Activated CD4-positive, alpha-beta memory T cell treated with anti-CD3 and anti-CD28 coated beads for 36 hours (primary cell): ENCODE measurements around the gene P2RY14. TPM values are rescaled to one million over a fixed set of nuclear protein-coding genes. Genes with fewer than 3 reads are reported as not detected.

Experiments used
- CTCF ChIA-PET: fragments of 350-600 bp; sonication (Branson Sonifier 250); formaldehyde crosslinking; loops from one replicate; lab custom pipeline; 2021; ENCODE audit warnings: antibody characterized with exemption, inconsistent platforms; lab: Charles Lee
- POLR2A ChIA-PET: fragments of 350-600 bp; sonication (Branson Sonifier 250); formaldehyde crosslinking; loops from one replicate; lab custom pipeline; 2021; ENCODE audit warnings: antibody characterized with exemption; lab: Charles Lee
- DNase-seq: peaks from one replicate; pipeline ENCODE4 v3.0.0-alpha.2; 2020
- H3K27ac Mint-ChIP-seq: one replicate; pipeline ENCODE4 v1.8.0; 2021; ENCODE audit warnings: mixed read lengths
- H3K27me3 Mint-ChIP-seq: one replicate; pipeline ENCODE4 v1.8.0; 2021; ENCODE audit warnings: mixed read lengths
- H3K36me3 Mint-ChIP-seq: one replicate; pipeline ENCODE4 v1.8.0; 2021; ENCODE audit warnings: mixed read lengths
- H3K4me1 Mint-ChIP-seq: one replicate; pipeline ENCODE4 v1.8.0; 2021; ENCODE audit warnings: low read depth, mixed read lengths
- H3K4me3 Mint-ChIP-seq: one replicate; pipeline ENCODE4 v1.8.0; 2021; ENCODE audit warnings: mild to moderate bottlenecking, mixed read lengths
- H3K9me3 Mint-ChIP-seq: one replicate; pipeline ENCODE4 v1.8.0; 2021; ENCODE audit warnings: mixed read lengths
- intact Hi-C: fragments of 100-400 bp; cut with micrococcal nuclease; formaldehyde crosslinking; loops from one replicate; pipeline ENCODE4 v1.15.1; 2023
- total RNA-seq, 2 experiments: library from RNA; stranded (reverse); gene quantifications; one replicate each; pipeline ENCODE4 v1.2.3, GENCODE V29; 2021

The P2RY14 gene
- total RNA-seq, 2 experiments from 2014 or later: 0.17 to 0.26 TPM

DNA sequence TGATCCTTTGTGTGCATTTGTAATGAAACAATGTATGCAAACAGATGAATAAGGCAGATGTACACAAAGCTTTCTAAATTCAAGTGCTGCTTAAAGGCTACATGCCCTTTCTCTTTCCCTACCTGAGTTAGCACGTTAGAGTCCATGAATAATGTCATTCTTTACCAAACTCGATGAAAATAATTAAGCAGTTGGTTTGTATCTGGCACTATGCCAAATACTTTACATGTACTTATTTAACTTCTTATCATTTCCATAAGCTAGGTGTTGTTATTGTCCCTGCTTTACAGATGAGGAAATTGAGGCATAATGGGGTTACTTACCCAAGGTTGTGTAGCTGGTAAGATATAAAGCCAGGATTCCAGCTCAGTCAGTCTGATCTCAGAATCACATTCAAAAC is 77.8 kb downstream of the P2RY14 start:
- peaks cover 57% of the 10 kb centered on the region for H3K4me1 Mint-ChIP-seq
- H3K27ac Mint-ChIP-seq: peak overlapping the region; percentile 99
- no peaks in the 10 kb centered on the region for H3K9me3 Mint-ChIP-seq
- DNase-seq: no peak
- peak overlapping the region; percentile 86 for H3K4me3 Mint-ChIP-seq
- peaks cover 57% of the 10 kb centered on the region for H3K36me3 Mint-ChIP-seq
- intact Hi-C loops: loop anchor here (5.0 kb wide), 5 partner anchors 598 to 1962 kb away; partner anchors contain the start of genes RAP2B and SELENOT
- CTCF ChIA-PET: interaction anchor here (0.9 to 4.4 kb wide), 8 partner anchors 10 to 439 kb away, joined by 3 to 43 read pairs (median 4); no protein-coding TSS in a partner anchor
- POLR2A ChIA-PET: interaction anchor here (0.8 to 5.1 kb wide), 11 partner anchors 9 to 1073 kb away, joined by 3 to 111 read pairs (median 9); partner anchors contain the start of genes MBNL1 and SIAH2
- no peaks in the 10 kb centered on the region for H3K27me3 Mint-ChIP-seq

GRCh38 chr3:151199554-151200438 is 78.5 kb downstream of the P2RY14 start:
- Mint-ChIP-seq H3K9me3 (no peaks in the 10 kb centered on the region), H3K27me3 (no peaks in the 10 kb centered on the region), H3K36me3 (peaks cover 57% of the 10 kb centered on the region), H3K4me3 (peak overlapping the region; percentile 86), H3K4me1 (peaks cover 50% of the 10 kb centered on the region), H3K27ac (peak overlapping the region; percentile 99)
- ChIA-PET CTCF (interaction anchor here (0.8 to 4.4 kb wide), 6 partner anchors 8 to 415 kb away, joined by 3 to 43 read pairs (median 4); no protein-coding TSS in a partner anchor), POLR2A (interaction anchor here (0.8 to 5.1 kb wide), 10 partner anchors 8 to 1069 kb away, joined by 3 to 111 read pairs (median 8); partner anchors contain the start of genes MBNL1 and SIAH2)
- intact Hi-C loops: loop anchor here (1.0 to 5.0 kb wide), 8 partner anchors 8 to 1963 kb away; partner anchors contain the start of genes RAP2B and SELENOT
- no peak for DNase-seq

DNA sequence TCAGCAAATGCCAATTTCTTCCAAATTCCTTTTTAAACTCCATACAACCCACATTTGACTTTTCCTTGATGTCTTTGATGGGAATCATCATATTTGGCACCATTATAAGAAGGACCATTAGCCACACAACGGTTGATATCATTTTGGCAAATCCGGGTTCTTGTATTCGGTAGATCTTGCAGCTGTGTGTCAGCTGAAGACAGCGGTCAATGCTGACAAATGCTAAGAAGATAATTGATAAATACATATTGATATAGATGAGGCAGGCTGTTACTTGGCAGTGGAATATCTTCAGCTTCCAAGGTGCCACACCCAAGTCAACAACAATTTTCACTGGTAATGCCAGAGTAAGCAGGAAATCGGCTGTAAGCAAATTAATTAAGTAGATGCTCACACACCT is 79.5 kb downstream of the P2RY14 start:
- POLR2A ChIA-PET: interaction anchor here (2.5 kb wide), 1 partner anchor 9 kb away, joined by 9 read pairs; no protein-coding TSS in a partner anchor
- H3K36me3 Mint-ChIP-seq: peaks cover 62% of the 10 kb centered on the region
- H3K27me3 Mint-ChIP-seq: no peaks in the 10 kb centered on the region
- peaks cover 45% of the 10 kb centered on the region for H3K4me1 Mint-ChIP-seq
- H3K27ac Mint-ChIP-seq: peak overlapping the region; percentile 99
- intact Hi-C loops: loop anchor here (1.0 kb wide), 3 partner anchors 8 to 28 kb away; no protein-coding TSS in a partner anchor
- H3K4me3 Mint-ChIP-seq: peak overlapping the region; percentile 86
- H3K9me3 Mint-ChIP-seq: peaks cover 4% of the 10 kb centered on the region
- no peak for DNase-seq
- CTCF ChIA-PET: interaction anchor here (1.4 kb wide), 1 partner anchor 30 kb away, joined by 3 read pairs; no protein-coding TSS in a partner anchor

DNA sequence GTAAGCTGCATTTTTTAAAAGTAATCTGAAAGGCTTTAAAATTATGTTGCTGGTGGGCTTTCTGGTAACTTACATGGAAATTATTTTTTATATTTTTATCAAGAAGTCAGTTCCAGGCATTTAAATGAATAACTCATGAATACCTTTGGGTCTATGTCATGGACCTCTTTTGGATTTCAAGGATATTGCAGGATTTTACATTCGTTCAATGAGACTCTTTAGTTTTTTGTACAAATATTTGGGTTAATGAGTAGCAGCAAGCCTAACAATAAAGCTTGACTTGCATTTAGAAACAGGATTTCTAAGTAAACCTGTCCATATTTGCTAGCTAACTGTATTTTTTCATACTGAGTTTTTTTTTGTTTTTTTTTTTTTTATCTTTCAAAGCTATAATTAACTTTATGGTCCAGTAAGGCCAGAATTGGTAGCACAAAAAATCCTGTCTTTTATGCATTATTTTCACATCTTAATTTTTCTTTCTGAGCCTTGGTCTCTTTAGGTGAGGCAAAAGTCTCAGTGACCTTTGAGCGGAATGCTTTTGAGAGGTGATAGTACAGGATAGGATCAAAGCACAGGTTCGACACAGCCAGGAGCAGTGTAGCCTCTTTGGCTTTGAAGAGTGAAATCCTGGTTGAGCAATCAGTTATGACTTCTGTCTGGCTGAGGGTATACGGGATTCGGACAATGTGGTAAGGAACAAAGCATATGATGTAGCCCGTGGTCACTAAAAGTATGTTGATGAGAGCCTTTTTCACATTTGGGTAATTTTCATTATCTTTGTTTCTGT is 80.2 kb downstream of the P2RY14 start:
- ChIA-PET POLR2A (interaction anchor here (0.9 to 2.5 kb wide), 3 partner anchors 9 to 460 kb away, joined by 3 to 9 read pairs (median 7); no protein-coding TSS in a partner anchor), CTCF (interaction anchor here (0.8 to 3.1 kb wide), 4 partner anchors 13 to 42 kb away, joined by 3 to 24 read pairs (median 3); no protein-coding TSS in a partner anchor)
- Mint-ChIP-seq H3K9me3 (peaks cover 4% of the 10 kb centered on the region), H3K4me1 (peaks cover 48% of the 10 kb centered on the region), H3K27me3 (no peaks in the 10 kb centered on the region), H3K36me3 (peaks cover 66% of the 10 kb centered on the region), H3K27ac (peak overlapping the region; percentile 99), H3K4me3 (no peak overlapping the region)
- intact Hi-C loops: no loop called here
- no peak for DNase-seq

GRCh38 chr3:151197228-151197627 is 81.1 kb downstream of the P2RY14 start:
- Mint-ChIP-seq H3K9me3 (peaks cover 10% of the 10 kb centered on the region), H3K36me3 (peaks cover 65% of the 10 kb centered on the region), H3K4me3 (no peak overlapping the region), H3K27me3 (no peaks in the 10 kb centered on the region), H3K4me1 (peaks cover 53% of the 10 kb centered on the region), H3K27ac (peak overlapping the region; percentile 69)
- intact Hi-C loops: no loop called here
- no peak for DNase-seq
- POLR2A ChIA-PET: interaction anchor here (1.2 to 2.5 kb wide), 4 partner anchors 9 to 434 kb away, joined by 4 to 20 read pairs (median 8); partner anchors contain the start of gene SIAH2
- CTCF ChIA-PET: interaction anchor here (0.9 to 3.1 kb wide), 2 partner anchors 10 to 27 kb away, joined by 3 to 24 read pairs; no protein-coding TSS in a partner anchor

DNA sequence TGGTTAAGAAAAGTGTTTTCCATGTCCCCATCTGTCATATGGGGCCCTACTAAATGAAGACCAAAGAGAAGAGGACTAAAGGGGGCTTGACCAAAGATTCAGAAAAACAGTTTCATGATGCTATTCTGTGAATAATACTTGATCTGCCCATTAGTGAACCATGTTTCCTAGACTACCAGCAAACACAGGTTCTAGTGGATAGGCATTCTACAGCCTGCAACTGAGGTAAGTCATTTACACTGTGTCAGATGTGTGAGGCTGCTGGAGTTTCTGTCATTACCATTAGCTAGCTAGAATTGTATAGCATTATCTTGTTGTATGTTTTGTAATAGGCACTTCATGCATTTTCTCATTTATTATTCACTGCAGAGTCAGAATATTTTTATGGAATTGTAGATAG is 81.9 kb downstream of the P2RY14 start:
- Mint-ChIP-seq H3K9me3 (peaks cover 11% of the 10 kb centered on the region), H3K27ac (peak overlapping the region; percentile 58), H3K4me1 (peaks cover 57% of the 10 kb centered on the region), H3K36me3 (peaks cover 60% of the 10 kb centered on the region), H3K4me3 (no peak overlapping the region), H3K27me3 (no peaks in the 10 kb centered on the region)
- POLR2A ChIA-PET: interaction anchor here (1.2 to 2.0 kb wide), 3 partner anchors 10 to 433 kb away, joined by 3 to 20 read pairs (median 4); partner anchors contain the start of gene SIAH2
- CTCF ChIA-PET: interaction anchor here (0.9 to 3.1 kb wide), 3 partner anchors 11 to 86 kb away, joined by 3 to 24 read pairs (median 3); no protein-coding TSS in a partner anchor
- no peak for DNase-seq
- intact Hi-C loops: no loop called here

DNA sequence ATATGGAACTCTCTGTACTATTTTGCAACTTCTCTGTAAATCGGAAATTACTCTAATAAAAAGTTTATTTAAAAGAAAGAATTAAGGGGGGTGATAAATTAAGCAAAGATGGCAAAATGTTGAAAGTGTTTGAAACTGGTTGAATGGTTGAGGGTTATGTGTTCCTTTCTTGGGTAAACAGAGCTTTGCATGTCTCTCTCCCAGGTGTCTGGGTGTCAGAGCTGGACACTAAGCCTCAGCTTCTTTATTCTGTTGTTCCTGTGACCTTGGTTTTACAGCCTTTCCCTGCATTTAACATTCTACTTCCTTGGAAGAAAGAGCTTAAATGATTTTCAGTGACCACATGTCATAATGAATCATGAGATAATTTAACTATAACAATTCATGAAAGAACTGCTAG is 82.5 kb downstream of the P2RY14 start:
- intact Hi-C loops: no loop called here
- no peak overlapping the region for H3K4me3 Mint-ChIP-seq
- H3K27ac Mint-ChIP-seq: peak overlapping the region; percentile 44
- peaks cover 60% of the 10 kb centered on the region for H3K4me1 Mint-ChIP-seq
- ChIA-PET CTCF (interaction anchor here (0.7 to 3.1 kb wide), 3 partner anchors 26 to 87 kb away, joined by 3 to 24 read pairs (median 3); no protein-coding TSS in a partner anchor), POLR2A (interaction anchor here (1.4 to 2.0 kb wide), 2 partner anchors 10 to 25 kb away, joined by 3 to 20 read pairs; no protein-coding TSS in a partner anchor)
- no peak for DNase-seq
- H3K9me3 Mint-ChIP-seq: peaks cover 11% of the 10 kb centered on the region
- H3K36me3 Mint-ChIP-seq: peaks cover 59% of the 10 kb centered on the region
- H3K27me3 Mint-ChIP-seq: no peaks in the 10 kb centered on the region

DNA sequence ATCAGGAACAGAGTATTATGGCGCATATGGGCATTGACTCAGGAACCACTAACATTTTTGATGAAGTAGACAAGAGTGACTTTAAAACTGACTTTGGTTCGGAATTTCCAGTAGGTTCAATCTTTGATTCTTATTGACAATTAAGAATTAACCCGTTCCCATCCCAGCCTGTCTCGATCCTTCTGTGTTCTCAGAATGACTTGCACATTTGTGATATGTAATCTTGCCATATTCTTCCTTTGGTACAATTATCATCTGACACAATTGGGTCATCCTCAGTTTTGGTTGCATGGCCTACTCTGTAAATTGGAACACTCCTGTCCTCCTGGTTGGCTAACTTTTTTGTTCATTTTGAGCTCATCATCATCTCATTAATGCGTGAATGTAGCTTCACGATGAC is 85.8 kb downstream of the P2RY14 start:
- Mint-ChIP-seq H3K27ac (peak overlapping the region; percentile 10), H3K36me3 (peaks cover 36% of the 10 kb centered on the region), H3K4me1 (peaks cover 62% of the 10 kb centered on the region), H3K27me3 (no peaks in the 10 kb centered on the region), H3K4me3 (no peak overlapping the region), H3K9me3 (peaks cover 14% of the 10 kb centered on the region)
- intact Hi-C loops: loop anchor here (5.0 kb wide), 1 partner anchor 35 kb away; no protein-coding TSS in a partner anchor
- no peak for DNase-seq
- CTCF ChIA-PET: interaction anchor here (1.4 to 1.9 kb wide), 5 partner anchors 13 to 90 kb away, joined by 3 to 11 read pairs (median 5); no protein-coding TSS in a partner anchor
- POLR2A ChIA-PET: interaction anchor here (0.7 to 2.0 kb wide), 4 partner anchors 8 to 17 kb away, joined by 3 to 10 read pairs (median 5); partner anchors contain the start of gene GPR171

GRCh38 chr3:151191095-151191494 is 87.2 kb downstream of the P2RY14 start:
- Mint-ChIP-seq H3K4me1 (peaks cover 63% of the 10 kb centered on the region), H3K4me3 (peak overlapping the region; percentile 47)
- POLR2A ChIA-PET: interaction anchor here (1.0 to 2.0 kb wide), 4 partner anchors 9 to 19 kb away, joined by 3 to 10 read pairs (median 4); partner anchors contain the start of gene GPR171

DNA sequence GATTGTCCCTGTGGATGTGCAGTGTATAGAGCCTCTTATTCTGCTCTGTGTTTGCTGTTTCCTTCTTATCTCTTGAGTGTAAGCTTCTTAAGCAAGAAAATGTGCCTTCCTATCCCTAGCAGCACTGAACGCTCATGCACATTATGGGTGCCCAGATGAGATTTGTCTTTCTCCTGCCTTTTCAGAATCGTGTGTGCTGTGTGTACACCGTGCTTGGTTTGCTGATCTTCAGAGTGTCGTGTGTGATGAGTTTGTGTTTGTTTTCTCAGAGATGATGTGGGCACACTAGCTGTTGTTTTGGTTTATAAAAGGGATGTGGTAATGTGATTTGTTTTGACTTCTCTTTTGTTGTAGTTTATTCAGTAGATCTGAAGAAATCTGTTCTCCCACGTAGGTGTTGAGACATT is 95.1 kb downstream of the P2RY14 start:
- peak overlapping the region; percentile 64 for H3K4me3 Mint-ChIP-seq
- intact Hi-C loops: loop anchor here (1.0 kb wide), 1 partner anchor 12 kb away; no protein-coding TSS in a partner anchor
- no peak for DNase-seq
- no peaks in the 10 kb centered on the region for H3K27me3 Mint-ChIP-seq
- H3K36me3 Mint-ChIP-seq: no peaks in the 10 kb centered on the region
- ChIA-PET CTCF (interaction anchor here (0.8 to 2.4 kb wide), 4 partner anchors 15 to 85 kb away, joined by 3 to 9 read pairs (median 3); no protein-coding TSS in a partner anchor), POLR2A (interaction anchor here (0.5 to 1.0 kb wide), 2 partner anchors 23 to 101 kb away, joined by 3 read pairs; no protein-coding TSS in a partner anchor)
- peaks cover 43% of the 10 kb centered on the region for H3K4me1 Mint-ChIP-seq
- H3K9me3 Mint-ChIP-seq: no peaks in the 10 kb centered on the region
- H3K27ac Mint-ChIP-seq: peak overlapping the region; percentile 73

More at GRCh38 chr3:151191095-151191494, 87.2 kb downstream of the P2RY14 start:
- Mint-ChIP-seq H3K27ac (peak overlapping the region; percentile 84), H3K9me3 (peaks cover 14% of the 10 kb centered on the region), H3K36me3 (peaks cover 28% of the 10 kb centered on the region), H3K27me3 (no peaks in the 10 kb centered on the region)
- CTCF ChIA-PET: interaction anchor here (1.6 to 1.9 kb wide), 3 partner anchors 14 to 23 kb away, joined by 4 to 11 read pairs (median 5); no protein-coding TSS in a partner anchor
- no peak for DNase-seq
- intact Hi-C loops: loop anchor here (1.0 to 5.0 kb wide), 4 partner anchors 8 to 36 kb away; partner anchors contain the start of gene GPR171
